ENCODE measurements around the gene MUC12. TPM values are rescaled to one million over a fixed set of nuclear protein-coding genes. Genes with fewer than 3 reads are reported as not detected.
"Not testable (repeated sequence)": the region's sequence is repeated elsewhere in the genome, so short reads cannot be mapped to it uniquely, and the experiment has no call there.

Gene MUC12
- total RNA-seq, 6 experiments from 2014 or later, result 0.91 to 2.3 (median 1.6) TPM

DNA sequence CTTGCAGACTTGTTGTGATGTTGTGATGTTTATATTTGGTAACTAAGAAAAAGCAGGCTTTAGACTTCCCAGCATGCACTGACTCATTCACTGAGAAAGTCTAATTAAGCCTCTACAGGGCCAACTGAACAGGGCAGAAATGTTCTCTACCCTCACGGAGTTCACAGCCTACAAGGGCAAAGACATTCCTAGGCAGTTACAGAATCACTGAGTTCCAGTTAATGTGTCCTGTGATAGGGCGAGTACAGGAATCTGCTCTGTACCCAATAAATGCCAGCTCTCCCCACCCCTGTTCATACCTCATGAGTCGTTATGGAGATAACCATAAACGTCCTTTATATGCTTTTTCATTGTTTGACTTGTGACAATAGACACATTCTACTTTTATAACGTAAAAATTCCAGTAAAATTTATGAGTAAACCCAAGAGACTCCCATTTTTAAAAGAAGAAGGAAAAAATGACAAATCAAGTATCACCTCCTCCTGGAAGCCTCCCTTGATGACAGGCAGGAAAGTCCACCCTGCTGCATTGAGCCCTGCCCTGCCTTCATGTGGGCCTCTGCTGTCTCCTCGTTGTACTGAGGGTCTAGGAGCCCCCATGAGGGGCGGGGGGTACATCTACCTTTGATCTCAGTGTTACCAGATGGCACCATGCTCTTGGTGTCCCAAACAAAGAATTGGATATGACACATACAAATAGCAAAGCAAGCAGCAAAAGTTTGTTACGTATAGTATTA, 14.3 kb downstream of the MUC12 start:
- peaks cover 23% of the 10 kb centered on the region for H3K4me1 Mint-ChIP-seq (ENCODE audit: low read depth)
- no peaks in the 10 kb centered on the region for H3K36me3 Mint-ChIP-seq (ENCODE audit: low read depth)
- peak; percentile 98 for DNase-seq
- H3K27ac Mint-ChIP-seq, result peak overlapping the region; percentile 99
- peaks cover 14% of the 10 kb centered on the region for H3K27me3 Mint-ChIP-seq (ENCODE audit: insufficient read depth)
- no peaks in the 10 kb centered on the region for H3K9me3 Mint-ChIP-seq
- TF ChIP-seq, protein P1, sequence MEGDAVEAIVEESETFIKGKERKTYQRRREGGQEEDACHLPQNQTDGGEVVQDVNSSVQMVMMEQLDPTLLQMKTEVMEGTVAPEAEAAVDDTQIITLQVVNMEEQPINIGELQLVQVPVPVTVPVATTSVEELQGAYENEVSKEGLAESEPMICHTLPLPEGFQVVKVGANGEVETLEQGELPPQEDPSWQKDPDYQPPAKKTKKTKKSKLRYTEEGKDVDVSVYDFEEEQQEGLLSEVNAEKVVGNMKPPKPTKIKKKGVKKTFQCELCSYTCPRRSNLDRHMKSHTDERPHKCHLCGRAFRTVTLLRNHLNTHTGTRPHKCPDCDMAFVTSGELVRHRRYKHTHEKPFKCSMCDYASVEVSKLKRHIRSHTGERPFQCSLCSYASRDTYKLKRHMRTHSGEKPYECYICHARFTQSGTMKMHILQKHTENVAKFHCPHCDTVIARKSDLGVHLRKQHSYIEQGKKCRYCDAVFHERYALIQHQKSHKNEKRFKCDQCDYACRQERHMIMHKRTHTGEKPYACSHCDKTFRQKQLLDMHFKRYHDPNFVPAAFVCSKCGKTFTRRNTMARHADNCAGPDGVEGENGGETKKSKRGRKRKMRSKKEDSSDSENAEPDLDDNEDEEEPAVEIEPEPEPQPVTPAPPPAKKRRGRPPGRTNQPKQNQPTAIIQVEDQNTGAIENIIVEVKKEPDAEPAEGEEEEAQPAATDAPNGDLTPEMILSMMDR (IDR thresholded peaks at IDR 0.05), result no peak
- H3K4me3 Mint-ChIP-seq, result no peak overlapping the region

DNA sequence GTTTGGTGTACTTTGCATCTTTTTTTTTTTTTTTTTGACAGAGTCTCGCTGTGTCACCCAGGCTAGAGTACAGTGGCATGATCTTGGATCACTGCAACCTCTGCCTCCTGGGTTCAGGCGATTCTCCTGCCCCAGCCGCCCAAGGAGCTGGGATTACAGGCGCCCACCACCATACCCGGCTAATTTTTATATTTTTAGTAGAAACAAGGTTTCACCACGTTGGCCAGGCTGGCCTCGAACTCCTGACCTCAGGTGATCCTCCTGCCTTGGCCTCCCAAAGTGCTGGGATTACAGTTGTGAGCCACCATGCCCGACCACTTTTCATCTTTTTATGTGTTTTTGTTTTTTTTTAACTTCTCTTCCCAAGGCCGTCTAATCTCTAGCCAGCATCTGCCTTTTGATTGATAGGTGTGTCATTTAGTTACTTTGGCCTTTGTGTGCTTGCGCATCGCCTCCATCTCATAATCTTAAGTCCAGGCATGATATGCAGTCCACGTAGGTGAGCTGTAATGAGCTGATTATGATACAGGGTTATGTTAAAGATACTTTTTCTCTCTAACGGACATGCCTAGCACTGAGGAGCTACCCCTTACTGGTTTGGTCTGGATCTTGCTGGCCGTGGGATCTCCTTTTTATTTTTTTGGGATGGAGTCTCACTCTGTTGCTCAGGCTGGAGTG, 15.0 kb downstream of the MUC12 start:
- not testable (repeated sequence) for H3K9me3 Mint-ChIP-seq; DNase-seq; H3K36me3 Mint-ChIP-seq (ENCODE audit: low read depth); H3K4me3 Mint-ChIP-seq
- Mint-ChIP-seq H3K27me3 (ENCODE audit: insufficient read depth) (peaks cover 17% of the 10 kb centered on the region), H3K4me1 (ENCODE audit: low read depth) (peaks cover 23% of the 10 kb centered on the region), H3K27ac (peak overlapping the region; percentile 99)

DNA sequence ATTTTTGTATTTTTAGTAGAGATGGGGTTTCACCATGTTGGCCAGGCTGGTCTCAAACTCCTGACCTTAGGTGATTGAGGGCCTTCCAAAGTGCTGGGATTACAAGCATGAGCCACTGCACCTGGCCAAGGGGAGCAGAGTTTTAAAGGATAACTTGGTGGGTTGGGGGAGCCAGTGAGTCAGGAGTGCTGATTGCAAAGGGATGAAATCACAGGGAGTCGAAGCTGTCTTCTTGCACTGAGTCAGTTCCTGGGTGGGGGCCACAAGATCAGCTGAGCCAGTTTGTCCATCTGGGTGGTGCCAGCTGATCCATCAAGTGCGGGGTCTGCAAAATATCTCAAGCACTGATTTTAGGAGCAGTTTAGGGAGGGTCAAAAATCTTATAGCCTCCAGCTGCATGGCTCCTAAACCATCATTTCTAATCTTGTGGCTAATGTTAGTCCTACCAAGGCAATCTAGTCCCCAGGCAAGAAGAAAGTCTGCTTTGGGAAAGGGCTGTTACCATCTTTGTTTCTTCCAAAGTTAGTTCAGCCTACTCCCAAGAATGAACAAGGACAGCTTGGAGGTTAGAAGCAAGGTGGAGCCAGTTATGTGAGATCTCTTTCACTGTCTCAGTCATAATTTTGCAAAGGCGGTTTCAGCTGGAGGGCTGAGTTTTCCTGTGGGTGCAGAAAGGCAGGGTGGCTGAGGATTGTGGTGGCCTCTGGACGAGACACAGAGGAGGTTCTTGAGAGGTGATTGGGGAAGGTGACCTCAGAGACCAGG, 15.8 kb downstream of the MUC12 start:
- peaks cover 18% of the 10 kb centered on the region for H3K27me3 Mint-ChIP-seq (ENCODE audit: insufficient read depth)
- H3K4me3 Mint-ChIP-seq; H3K9me3 Mint-ChIP-seq; H3K36me3 Mint-ChIP-seq (ENCODE audit: low read depth): not testable (repeated sequence)
- peak; percentile 42 for DNase-seq
- peak overlapping the region; percentile 99; the same call in 1 of the 2 replicates for H3K27ac Mint-ChIP-seq
- H3K4me1 Mint-ChIP-seq (ENCODE audit: low read depth), result peaks cover 23% of the 10 kb centered on the region

DNA sequence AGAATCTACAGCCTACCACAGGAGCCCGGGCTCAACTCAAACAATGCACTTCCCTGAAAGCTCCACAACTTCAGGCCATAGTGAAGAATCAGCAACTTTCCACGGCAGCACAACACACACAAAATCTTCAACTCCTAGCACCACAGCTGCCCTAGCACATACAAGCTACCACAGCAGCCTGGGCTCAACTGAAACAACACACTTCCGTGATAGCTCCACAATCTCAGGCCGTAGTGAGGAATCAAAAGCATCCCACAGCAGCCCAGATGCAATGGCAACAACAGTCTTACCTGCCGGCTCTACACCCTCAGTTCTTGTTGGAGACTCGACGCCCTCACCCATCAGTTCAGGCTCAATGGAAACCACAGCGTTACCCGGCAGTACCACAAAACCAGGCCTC, 22.3 kb downstream of the MUC12 start:
- Mint-ChIP-seq H3K27me3 (ENCODE audit: insufficient read depth) (peaks cover 5% of the 10 kb centered on the region), H3K4me3 (no peak overlapping the region), H3K27ac (no peak overlapping the region), H3K36me3 (ENCODE audit: low read depth) (no peaks in the 10 kb centered on the region), H3K9me3 (no peaks in the 10 kb centered on the region; the same call in 1 of the 2 replicates), H3K4me1 (ENCODE audit: low read depth) (no peaks in the 10 kb centered on the region)
- TF ChIP-seq, protein P1 (IDR thresholded peaks at IDR 0.05), result no peak
- no peak for DNase-seq

DNA sequence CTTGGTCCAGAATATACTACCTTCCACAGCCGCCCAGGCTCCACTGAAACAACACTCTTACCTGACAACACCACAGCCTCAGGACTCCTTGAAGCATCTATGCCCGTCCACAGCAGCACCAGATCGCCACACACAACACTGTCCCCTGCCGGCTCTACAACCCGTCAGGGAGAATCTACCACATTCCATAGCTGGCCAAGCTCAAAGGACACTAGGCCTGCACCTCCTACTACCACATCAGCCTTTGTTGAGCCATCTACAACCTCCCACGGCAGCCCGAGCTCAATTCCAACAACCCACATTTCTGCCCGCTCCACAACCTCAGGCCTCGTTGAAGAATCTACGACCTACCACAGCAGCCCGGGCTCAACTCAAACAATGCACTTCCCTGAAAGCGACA, 22.9 kb downstream of the MUC12 start:
- H3K9me3 Mint-ChIP-seq; H3K4me3 Mint-ChIP-seq; H3K27me3 Mint-ChIP-seq (ENCODE audit: insufficient read depth): not testable (repeated sequence)

DNA sequence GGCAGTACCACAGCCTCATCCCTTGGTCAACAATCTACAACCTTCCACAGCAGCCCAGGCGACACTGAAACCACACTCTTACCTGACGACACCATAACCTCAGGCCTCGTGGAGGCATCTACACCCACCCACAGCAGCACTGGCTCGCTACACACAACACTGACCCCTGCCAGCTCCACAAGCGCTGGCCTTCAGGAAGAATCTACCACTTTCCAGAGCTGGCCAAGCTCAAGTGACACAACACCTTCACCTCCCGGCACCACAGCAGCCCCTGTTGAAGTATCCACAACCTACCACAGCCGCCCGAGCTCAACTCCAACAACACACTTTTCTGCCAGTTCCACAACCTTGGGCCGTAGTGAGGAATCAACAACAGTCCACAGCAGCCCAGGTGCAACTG, 25.3 kb downstream of the MUC12 start:
- H3K4me3 Mint-ChIP-seq; H3K9me3 Mint-ChIP-seq; H3K27ac Mint-ChIP-seq; H3K4me1 Mint-ChIP-seq (ENCODE audit: low read depth); H3K27me3 Mint-ChIP-seq (ENCODE audit: insufficient read depth); H3K36me3 Mint-ChIP-seq (ENCODE audit: low read depth); DNase-seq: not testable (repeated sequence)

More for the DNA sequence above, 22.9 kb downstream of the MUC12 start:
- H3K27ac Mint-ChIP-seq; H3K4me1 Mint-ChIP-seq (ENCODE audit: low read depth); H3K36me3 Mint-ChIP-seq (ENCODE audit: low read depth); DNase-seq: not testable (repeated sequence)

DNA sequence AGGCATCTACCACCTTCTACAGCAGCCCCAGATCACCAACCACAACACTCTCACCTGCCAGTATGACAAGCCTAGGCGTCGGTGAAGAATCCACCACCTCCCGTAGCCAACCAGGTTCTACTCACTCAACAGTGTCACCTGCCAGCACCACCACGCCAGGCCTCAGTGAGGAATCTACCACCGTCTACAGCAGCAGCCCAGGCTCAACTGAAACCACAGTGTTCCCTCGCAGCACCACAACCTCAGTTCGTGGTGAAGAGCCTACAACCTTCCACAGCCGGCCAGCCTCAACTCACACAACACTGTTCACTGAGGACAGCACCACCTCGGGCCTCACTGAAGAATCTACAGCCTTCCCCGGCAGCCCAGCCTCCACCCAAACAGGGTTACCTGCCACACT, 29.2 kb downstream of the MUC12 start:
- H3K4me1 Mint-ChIP-seq (ENCODE audit: low read depth); DNase-seq; H3K27ac Mint-ChIP-seq; H3K36me3 Mint-ChIP-seq (ENCODE audit: low read depth); H3K4me3 Mint-ChIP-seq; H3K27me3 Mint-ChIP-seq (ENCODE audit: insufficient read depth); H3K9me3 Mint-ChIP-seq: not testable (repeated sequence)

DNA sequence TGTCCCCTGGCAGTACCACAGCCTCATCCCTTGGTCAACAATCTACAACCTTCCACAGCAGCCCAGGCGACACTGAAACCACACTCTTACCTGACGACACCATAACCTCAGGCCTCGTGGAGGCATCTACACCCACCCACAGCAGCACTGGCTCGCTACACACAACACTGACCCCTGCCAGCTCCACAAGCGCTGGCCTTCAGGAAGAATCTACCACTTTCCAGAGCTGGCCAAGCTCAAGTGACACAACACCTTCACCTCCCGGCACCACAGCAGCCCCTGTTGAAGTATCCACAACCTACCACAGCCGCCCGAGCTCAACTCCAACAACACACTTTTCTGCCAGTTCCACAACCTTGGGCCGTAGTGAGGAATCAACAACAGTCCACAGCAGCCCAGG, 30.0 kb downstream of the MUC12 start:
- H3K4me3 Mint-ChIP-seq; DNase-seq; H3K4me1 Mint-ChIP-seq (ENCODE audit: low read depth); H3K36me3 Mint-ChIP-seq (ENCODE audit: low read depth); H3K9me3 Mint-ChIP-seq; H3K27ac Mint-ChIP-seq; H3K27me3 Mint-ChIP-seq (ENCODE audit: insufficient read depth): not testable (repeated sequence)

DNA sequence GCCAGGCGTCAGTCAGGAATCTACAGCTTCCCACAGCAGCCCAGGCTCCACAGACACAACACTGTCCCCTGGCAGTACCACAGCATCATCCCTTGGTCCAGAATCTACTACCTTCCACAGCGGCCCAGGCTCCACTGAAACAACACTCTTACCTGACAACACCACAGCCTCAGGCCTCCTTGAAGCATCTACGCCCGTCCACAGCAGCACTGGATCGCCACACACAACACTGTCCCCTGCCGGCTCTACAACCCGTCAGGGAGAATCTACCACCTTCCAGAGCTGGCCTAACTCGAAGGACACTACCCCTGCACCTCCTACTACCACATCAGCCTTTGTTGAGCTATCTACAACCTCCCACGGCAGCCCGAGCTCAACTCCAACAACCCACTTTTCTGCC, 30.7 kb downstream of the MUC12 start:
- H3K9me3 Mint-ChIP-seq; H3K36me3 Mint-ChIP-seq (ENCODE audit: low read depth); H3K27ac Mint-ChIP-seq; DNase-seq; H3K4me1 Mint-ChIP-seq (ENCODE audit: low read depth); H3K4me3 Mint-ChIP-seq; H3K27me3 Mint-ChIP-seq (ENCODE audit: insufficient read depth): not testable (repeated sequence)

DNA sequence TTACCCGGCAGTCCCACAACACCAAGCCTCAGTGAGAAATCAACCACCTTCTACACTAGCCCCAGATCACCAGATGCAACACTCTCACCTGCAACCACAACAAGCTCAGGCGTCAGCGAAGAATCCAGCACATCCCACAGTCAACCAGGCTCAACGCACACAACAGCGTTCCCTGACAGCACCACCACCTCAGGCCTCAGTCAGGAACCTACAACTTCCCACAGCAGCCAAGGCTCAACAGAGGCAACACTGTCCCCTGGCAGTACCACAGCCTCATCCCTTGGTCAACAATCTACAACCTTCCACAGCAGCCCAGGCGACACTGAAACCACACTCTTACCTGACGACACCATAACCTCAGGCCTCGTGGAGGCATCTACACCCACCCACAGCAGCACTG, 33.0 kb downstream of the MUC12 start:
- H3K4me3 Mint-ChIP-seq; DNase-seq; H3K36me3 Mint-ChIP-seq (ENCODE audit: low read depth); H3K27ac Mint-ChIP-seq; H3K27me3 Mint-ChIP-seq (ENCODE audit: insufficient read depth); H3K4me1 Mint-ChIP-seq (ENCODE audit: low read depth); H3K9me3 Mint-ChIP-seq: not testable (repeated sequence)

DNA sequence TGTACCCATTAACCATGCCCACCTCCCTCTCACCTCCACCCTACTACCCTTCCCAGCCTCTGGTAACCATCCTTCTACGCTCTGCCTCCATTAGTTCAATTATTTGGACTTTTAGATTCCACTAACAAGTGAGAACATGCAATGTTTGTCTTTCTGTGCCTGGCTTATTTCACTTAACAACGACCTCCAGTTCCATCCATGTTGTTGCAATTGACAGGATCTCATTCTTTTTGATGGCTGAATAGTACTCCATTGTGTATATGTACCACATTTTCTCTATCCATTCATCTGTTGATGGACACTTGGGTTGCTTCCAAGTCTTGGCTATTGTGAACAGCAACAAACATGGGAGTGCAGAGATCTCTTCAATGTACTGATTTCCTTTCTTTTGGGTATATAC, 38.0 kb downstream of the MUC12 start:
- H3K36me3 Mint-ChIP-seq (ENCODE audit: low read depth); H3K27me3 Mint-ChIP-seq (ENCODE audit: insufficient read depth); H3K4me3 Mint-ChIP-seq; DNase-seq; H3K4me1 Mint-ChIP-seq (ENCODE audit: low read depth); H3K27ac Mint-ChIP-seq; H3K9me3 Mint-ChIP-seq: not testable (repeated sequence)
